Caco-2 (cell line): Measurements from ENCODE around the gene P2RY6. TPM values are rescaled to one million over a fixed set of nuclear protein-coding genes. Genes with fewer than 3 reads are reported as not detected.
A peak's percentile ranks its signal among the peaks of the same experiment; 100 is the strongest.

ENCODE experiments used
- BruUV-seq: library from RNA; stranded (reverse); fragments of 400-500 nt; replicated peaks from 2 replicates; lab custom pipeline; 2021; lab: Mats Ljungman, UMichigan
- CTCF ChIA-PET: fragments of 300-600 bp; sonication (Branson Sonifier 250); formaldehyde crosslinking; loops from one replicate; lab custom pipeline; 2022; ENCODE audit warnings: antibody characterized with exemption; lab: Charles Lee
- POLR2A ChIA-PET: fragments of 300-600 bp; sonication (Branson Sonifier 250); formaldehyde crosslinking; loops from one replicate; lab custom pipeline; 2022; ENCODE audit warnings: antibody characterized with exemption; lab: Charles Lee
- DNase-seq, 2 experiments: peaks; one replicate each; pipeline versions ENCODE4 v3.0.0 to v3.0.0-alpha.2; 2020 to 2022
- H3K27me3 ChIP-seq: replicated peaks from 2 replicates; pipeline ENCODE4 v1.6.0; 2011; ENCODE audit warnings: low read length; ENCODE audit not compliant: control insufficient read depth, insufficient read depth
- H3K36me3 ChIP-seq: 2 replicates; pipeline ENCODE4 v1.5.1; 2011; ENCODE audit warnings: low read length; ENCODE audit not compliant: control insufficient read depth, insufficient read depth
- H3K4me1 ChIP-seq: fragments of 250-450 bp; sonication (Bioruptor Pico); 2 replicates; pipeline ENCODE4 v1.5.1; 2020; ENCODE audit warnings: mild to moderate bottlenecking
- H3K4me3 ChIP-seq: 2 replicates; pipeline ENCODE4 v1.5.1; 2011; ENCODE audit warnings: low read depth, mild to moderate bottlenecking, control low read depth, low read length
- H3K9me3 ChIP-seq: fragments of 250-450 bp; sonication (Bioruptor Pico); 2 replicates; pipeline ENCODE4 v1.5.1; 2020; ENCODE audit warnings: mild to moderate bottlenecking, moderate library complexity
- H3K27ac Mint-ChIP-seq: one replicate; pipeline ENCODE4 v1.8.0; 2022; ENCODE audit warnings: mixed read lengths; ENCODE audit not compliant: unreplicated experiment
- H3K27me3 Mint-ChIP-seq: one replicate; pipeline ENCODE4 v1.8.0; 2022; ENCODE audit warnings: mixed read lengths; ENCODE audit not compliant: insufficient read depth, unreplicated experiment
- H3K36me3 Mint-ChIP-seq: one replicate; pipeline ENCODE4 v1.8.0; 2022; ENCODE audit warnings: mild to moderate bottlenecking, mixed read lengths; ENCODE audit not compliant: insufficient read depth, unreplicated experiment
- H3K4me1 Mint-ChIP-seq: one replicate; pipeline ENCODE4 v1.8.0; 2022; ENCODE audit warnings: low read depth, mixed read lengths; ENCODE audit not compliant: unreplicated experiment
- H3K4me3 Mint-ChIP-seq: one replicate; pipeline ENCODE4 v1.8.0; 2022; ENCODE audit warnings: mild to moderate bottlenecking, moderate library complexity, mixed read lengths; ENCODE audit not compliant: unreplicated experiment
- H3K9me3 Mint-ChIP-seq: one replicate; pipeline ENCODE4 v1.8.0; 2022; ENCODE audit warnings: mixed read lengths; ENCODE audit not compliant: unreplicated experiment
- CTCF ChIP-seq, 2 experiments: fragments of 200-600 bp in 1 of 2; IDR thresholded peaks; 1 replicate in 1 of 2; 2 replicates in 1 of 2; pipeline versions ENCODE4 v1.5.1 to v1.8.0; 2011 to 2022; ENCODE audit warnings: antibody characterized with exemption in 1 of 2, control low read depth in 1 of 2, inconsistent platforms in 1 of 2, low read depth in 1 of 2, low read length in 1 of 2, mild to moderate bottlenecking in 1 of 2, moderate library complexity in 1 of 2; ENCODE audit not compliant: insufficient read depth in 1 of 2, severe bottlenecking in 1 of 2, unreplicated experiment in 1 of 2
- intact Hi-C: fragments of 100-400 bp; cut with micrococcal nuclease; formaldehyde crosslinking; loops from one replicate; pipeline ENCODE4 v1.10.0; 2022; ENCODE audit not compliant: unreplicated experiment
- total RNA-seq: library from RNA; stranded (reverse); gene quantifications from 2 replicates; pipeline ENCODE4 v1.2.3, GENCODE V29; 2022

P2RY6 gene
- total RNA-seq, 1 experiment from 2014 or later: 55.7 TPM

GRCh38 chr11:73268671-73269271, 3.4 kb upstream of the P2RY6 start:
- Histone ChIP-seq H3K4me1 (peaks cover 60% of the 10 kb centered on the region), H3K9me3 (no peaks in the 10 kb centered on the region), H3K4me3 (no peak overlapping the region), H3K36me3 (no peaks in the 10 kb centered on the region), H3K27me3 (no peaks in the 10 kb centered on the region)
- BruUV-seq: no TSS peak
- ChIA-PET POLR2A (no interaction called here), CTCF (interaction anchor here (0.9 to 1.8 kb wide), 5 partner anchors 16 to 83 kb away, joined by 3 to 13 read pairs (median 4); no protein-coding TSS in a partner anchor)
- H3K36me3 Mint-ChIP-seq: peaks cover 33% of the 10 kb centered on the region
- peak in 1 of 2 experiments; percentile 41 for DNase-seq
- no peaks in the 10 kb centered on the region for H3K9me3 Mint-ChIP-seq
- no peaks in the 10 kb centered on the region for H3K27me3 Mint-ChIP-seq
- H3K27ac Mint-ChIP-seq: peak overlapping the region; percentile 99
- peaks cover 70% of the 10 kb centered on the region for H3K4me1 Mint-ChIP-seq
- no peak for TF ChIP-seq CTCF (IDR thresholded peaks at IDR 0.05; ENCODE audit: insufficient read depth in 1 of 2, low read depth in 1 of 2, low read length in 1 of 2, severe bottlenecking in 1 of 2, unreplicated experiment in 1 of 2)
- H3K4me3 Mint-ChIP-seq: peak overlapping the region; percentile 46
- intact Hi-C loops: loop anchor here (1.0 kb wide), 3 partner anchors 21 to 39 kb away; no protein-coding TSS in a partner anchor

GRCh38 chr11:73269459-73270015, 2.6 kb upstream of the P2RY6 start:
- Mint-ChIP-seq H3K4me1 (peaks cover 78% of the 10 kb centered on the region), H3K9me3 (no peaks in the 10 kb centered on the region), H3K27me3 (no peaks in the 10 kb centered on the region), H3K36me3 (peaks cover 40% of the 10 kb centered on the region), H3K27ac (peak overlapping the region; percentile 99), H3K4me3 (peak overlapping the region; percentile 80)
- Histone ChIP-seq H3K9me3 (no peaks in the 10 kb centered on the region), H3K4me3 (no peak overlapping the region), H3K4me1 (peaks cover 65% of the 10 kb centered on the region), H3K36me3 (no peaks in the 10 kb centered on the region), H3K27me3 (no peaks in the 10 kb centered on the region)
- CTCF ChIA-PET: interaction anchor here (0.5 to 2.3 kb wide), 9 partner anchors 11 to 462 kb away, joined by 3 to 13 read pairs (median 6); no protein-coding TSS in a partner anchor
- intact Hi-C loops: loop anchor here (1.0 kb wide), 4 partner anchors 16 to 38 kb away; no protein-coding TSS in a partner anchor
- peak; percentile 92 to 95 for DNase-seq
- POLR2A ChIA-PET: interaction anchor here (0.6 to 1.5 kb wide), 5 partner anchors 17 to 515 kb away, joined by 3 to 7 read pairs (median 4); no protein-coding TSS in a partner anchor
- no TSS peak for BruUV-seq
- TF ChIP-seq CTCF (IDR thresholded peaks at IDR 0.05; ENCODE audit: insufficient read depth in 1 of 2, low read depth in 1 of 2, low read length in 1 of 2, severe bottlenecking in 1 of 2, unreplicated experiment in 1 of 2): no peak
